Neutrophil (primary cell): ENCODE results near the gene LTBP2.

Experiments
- H3K27ac ChIP-seq: fragments of 200-600 bp; sonication (generic); 2 replicates; pipeline ENCODE4 v1.5.1; 2016; ENCODE audit warnings: mild to moderate bottlenecking, moderate library complexity
- H3K27me3 ChIP-seq: fragments of 200-600 bp; sonication (generic); 2 replicates; pipeline ENCODE4 v1.6.0; 2016; ENCODE audit warnings: mild to moderate bottlenecking
- H3K36me3 ChIP-seq: fragments of 200-600 bp; sonication (generic); 2 replicates; pipeline ENCODE4 v1.5.1; 2017
- H3K4me1 ChIP-seq, 2 experiments: fragments of 200-600 bp in 1 of 2; sonication (generic) in 1 of 2; 1 replicate in 1 of 2; 2 replicates in 1 of 2; pipeline versions ENCODE4 v1.5.1 to v1.6.1; 2013 to 2016; ENCODE audit warnings: low read depth in 1 of 2, low read length in 1 of 2, mild to moderate bottlenecking in 1 of 2, moderate library complexity in 1 of 2; ENCODE audit not compliant: control insufficient read depth in 1 of 2, insufficient read depth in 1 of 2
- H3K4me3 ChIP-seq, 2 experiments: fragments of 200-600 bp in 1 of 2; sonication (generic) in 1 of 2; 1 replicate in 1 of 2; 2 replicates in 1 of 2; pipeline ENCODE4 v1.5.1; 2013 to 2016; ENCODE audit warnings: low read depth in 1 of 2, low read length in 1 of 2, mild to moderate bottlenecking in 1 of 2, moderate library complexity in 1 of 2
- H3K9me3 ChIP-seq: fragments of 200-600 bp; sonication (generic); 2 replicates; pipeline ENCODE4 v1.5.1; 2016
- CTCF ChIP-seq: fragments of 200-600 bp; sonication (generic); IDR thresholded peaks from 2 replicates; pipeline ENCODE4 v1.5.1; 2016; ENCODE audit warnings: antibody characterized with exemption

Gene LTBP2

DNA sequence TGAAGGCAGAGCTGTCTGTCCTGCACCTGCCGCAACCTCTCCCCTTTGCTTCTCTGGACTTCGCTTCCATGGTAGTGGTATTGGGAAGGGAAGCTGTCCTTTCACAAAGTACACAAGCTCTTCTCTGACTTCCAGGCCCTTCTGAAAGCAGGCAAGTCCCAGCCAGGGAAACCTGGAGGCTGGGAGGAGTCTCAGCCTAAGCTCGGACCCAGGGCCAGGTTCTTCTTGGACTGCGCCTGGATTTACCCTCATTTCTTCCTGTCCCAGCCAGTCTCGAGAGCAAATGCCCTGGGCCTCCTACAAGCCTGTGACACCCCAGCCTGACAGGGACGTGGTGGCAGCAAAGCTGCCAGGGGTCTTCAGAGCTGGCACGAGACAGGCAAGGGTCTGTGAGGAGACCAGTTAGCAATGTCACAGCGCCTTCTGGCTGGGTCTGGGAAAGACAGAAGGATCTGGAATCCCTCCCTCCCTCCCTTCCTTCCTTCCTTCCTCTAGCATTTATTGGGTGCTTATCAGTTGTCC lies 96.1 kb downstream of the LTBP2 start:
- Histone ChIP-seq H3K9me3 (no peaks in the 10 kb centered on the region), H3K4me3 (no peak overlapping the region), H3K4me1 (peaks cover 0 to 10% of the 10 kb centered on the region in 2 experiments), H3K27me3 (peaks cover 5% of the 10 kb centered on the region), H3K27ac (no peak overlapping the region), H3K36me3 (no peaks in the 10 kb centered on the region)
- no peak for TF ChIP-seq CTCF

- Histone ChIP-seq H3K27me3 (peaks cover 5% of the 10 kb centered on the region), H3K4me3 (peak overlapping the region in 1 of 2 experiments; percentile 15), H3K9me3 (no peaks in the 10 kb centered on the region), H3K36me3 (no peaks in the 10 kb centered on the region), H3K27ac (peak overlapping the region; percentile 4), H3K4me1 (peaks cover 0 to 10% of the 10 kb centered on the region in 2 experiments)
- no peak for TF ChIP-seq CTCF
These were observed 97.5 kb downstream of the LTBP2 start for GRCh38 chr14:74514471-74514941.

- Histone ChIP-seq H3K4me3 (no peak overlapping the region), H3K9me3 (no peaks in the 10 kb centered on the region), H3K27ac (no peak overlapping the region), H3K4me1 (peaks cover 0 to 10% of the 10 kb centered on the region in 2 experiments), H3K36me3 (no peaks in the 10 kb centered on the region), H3K27me3 (no peaks in the 10 kb centered on the region)
- TF ChIP-seq CTCF = no peak
These were observed 99.8 kb downstream of the LTBP2 start for GRCh38 chr14:74511966-74512830.

GRCh38 chr14:74510959-74511409 lies 101.1 kb downstream of the LTBP2 start:
- TF ChIP-seq CTCF = no peak
- Histone ChIP-seq H3K4me1 (peaks cover 0 to 10% of the 10 kb centered on the region in 2 experiments), H3K27me3 (no peaks in the 10 kb centered on the region), H3K36me3 (no peaks in the 10 kb centered on the region), H3K9me3 (no peaks in the 10 kb centered on the region), H3K4me3 (no peak overlapping the region), H3K27ac (no peak overlapping the region)

DNA sequence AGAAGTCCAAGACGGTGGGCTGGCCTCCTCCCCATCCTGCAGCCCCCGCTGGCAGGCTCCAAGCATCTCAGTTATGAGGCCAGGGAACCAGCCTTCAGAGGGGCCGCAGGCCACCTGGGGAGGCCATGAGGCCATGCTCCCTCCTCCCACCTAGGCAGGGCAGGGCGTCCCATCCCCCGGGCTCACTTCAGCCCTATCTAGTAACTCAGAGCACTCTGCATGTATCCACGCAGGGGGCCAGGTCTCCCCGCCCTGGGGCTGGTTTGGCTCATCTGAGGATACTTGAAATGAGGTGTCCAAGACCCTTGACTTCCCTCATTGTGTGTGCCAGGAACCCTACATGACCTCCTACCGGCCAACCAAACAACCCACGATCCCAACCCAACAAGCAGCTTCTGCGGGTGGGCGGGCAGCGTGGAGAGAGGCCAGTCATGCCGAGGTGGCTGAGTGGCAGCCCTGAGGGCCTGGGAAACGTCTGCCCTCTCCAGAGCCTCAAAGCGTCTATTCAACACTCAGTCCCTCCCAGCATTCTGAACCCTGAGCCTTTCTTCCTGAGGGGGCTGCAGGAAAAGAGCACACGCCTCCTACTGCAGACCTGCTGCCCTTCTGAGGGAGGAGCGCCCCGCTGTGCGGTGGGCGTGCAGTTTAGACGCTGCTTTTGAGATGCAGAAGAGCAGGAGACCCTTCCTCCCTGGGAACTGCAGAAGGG lies 101.7 kb downstream of the LTBP2 start:
- Histone ChIP-seq H3K27ac (no peak overlapping the region), H3K27me3 (no peaks in the 10 kb centered on the region), H3K4me3 (no peak overlapping the region), H3K36me3 (no peaks in the 10 kb centered on the region), H3K4me1 (peaks cover 0 to 10% of the 10 kb centered on the region in 2 experiments), H3K9me3 (no peaks in the 10 kb centered on the region)
- no peak for TF ChIP-seq CTCF
